Stimulated activated naive CD4-positive, alpha-beta T cell treated with Interleukin-2 at 50 U/mL for 16 hours (primary cell): ENCODE results near the gene COL18A1.

Source experiments
- DNase-seq: peaks from one replicate; lab custom pipeline; 2025; lab: John Stamatoyannopoulos, UW

The COL18A1 gene

DNA sequence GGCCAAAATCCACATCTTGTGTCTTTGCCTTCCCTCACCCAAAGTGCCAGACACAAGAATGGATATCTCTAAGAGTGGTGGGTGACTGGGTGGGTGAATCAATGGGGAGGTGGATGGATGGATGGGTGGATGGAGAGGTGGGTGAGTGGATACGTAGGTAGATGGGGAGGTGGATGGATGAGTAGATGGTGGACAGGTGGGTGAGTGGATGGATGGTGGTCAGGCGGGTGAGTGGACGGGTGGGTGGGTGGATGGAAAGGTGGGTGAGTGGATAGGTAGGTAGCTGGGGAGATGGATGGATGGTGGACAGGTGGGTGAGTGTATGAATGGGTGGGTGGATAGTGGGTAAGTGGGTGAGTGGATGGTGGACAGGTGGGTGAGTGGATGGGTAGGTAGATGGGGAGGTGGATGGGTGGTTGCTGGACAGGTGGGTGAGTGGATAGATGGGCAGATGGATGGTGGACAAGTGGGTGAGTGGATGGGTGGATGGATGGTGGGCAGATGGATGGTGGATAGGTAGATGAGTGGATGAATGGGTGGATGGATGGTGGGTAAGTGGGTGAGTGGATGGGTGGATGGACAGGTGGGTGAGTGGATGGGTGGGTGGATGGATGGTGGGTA, 103.0 kb downstream of the COL18A1 start:
- DNase-seq, result no peak

GRCh38 chr21:45508607-45509565, 103.9 kb downstream of the COL18A1 start:
- no peak for DNase-seq

GRCh38 chr21:45509566-45510465, 104.9 kb downstream of the COL18A1 start:
- DNase-seq, result no peak

DNA sequence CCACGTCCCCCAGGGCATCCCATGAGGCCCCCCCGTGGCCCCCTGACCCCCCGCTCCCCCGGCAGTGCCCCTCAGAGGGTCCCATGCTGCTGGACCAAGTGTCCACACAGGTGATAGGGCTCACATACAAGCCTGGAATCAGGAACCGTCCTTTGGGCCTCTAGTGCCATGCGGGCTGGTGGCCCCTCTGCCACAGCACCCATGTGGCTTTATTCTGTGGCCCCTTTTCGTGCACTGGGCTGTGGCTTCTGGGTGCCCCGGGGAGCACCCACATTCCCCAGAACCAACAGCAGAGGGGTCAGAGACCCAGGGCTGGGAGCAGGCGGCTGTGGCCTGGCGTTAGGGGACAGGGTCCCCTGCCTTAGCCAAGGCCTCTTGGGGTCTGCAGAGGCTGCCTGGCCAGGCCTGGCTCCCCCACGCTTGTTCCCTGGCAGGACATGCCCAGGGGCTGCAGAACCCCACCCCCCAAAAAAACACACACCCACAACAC, 105.5 kb downstream of the COL18A1 start:
- no peak for DNase-seq

DNA sequence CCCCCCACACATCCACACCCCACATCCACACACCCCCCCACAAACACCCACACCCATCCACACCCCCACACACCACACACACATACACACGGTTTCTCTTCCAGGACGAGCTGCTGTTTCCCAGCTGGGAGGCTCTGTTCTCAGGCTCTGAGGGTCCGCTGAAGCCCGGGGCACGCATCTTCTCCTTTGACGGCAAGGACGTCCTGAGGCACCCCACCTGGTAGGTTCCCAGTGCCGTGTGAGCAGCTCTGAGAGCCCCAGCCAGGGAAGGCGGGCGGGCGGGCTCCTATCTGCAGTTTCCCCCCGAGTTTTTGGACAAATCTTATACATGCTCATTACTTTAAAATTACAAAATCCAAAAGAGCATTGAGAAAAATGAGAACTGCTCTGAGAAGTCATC, 106.0 kb downstream of the COL18A1 start:
- no peak for DNase-seq

DNA sequence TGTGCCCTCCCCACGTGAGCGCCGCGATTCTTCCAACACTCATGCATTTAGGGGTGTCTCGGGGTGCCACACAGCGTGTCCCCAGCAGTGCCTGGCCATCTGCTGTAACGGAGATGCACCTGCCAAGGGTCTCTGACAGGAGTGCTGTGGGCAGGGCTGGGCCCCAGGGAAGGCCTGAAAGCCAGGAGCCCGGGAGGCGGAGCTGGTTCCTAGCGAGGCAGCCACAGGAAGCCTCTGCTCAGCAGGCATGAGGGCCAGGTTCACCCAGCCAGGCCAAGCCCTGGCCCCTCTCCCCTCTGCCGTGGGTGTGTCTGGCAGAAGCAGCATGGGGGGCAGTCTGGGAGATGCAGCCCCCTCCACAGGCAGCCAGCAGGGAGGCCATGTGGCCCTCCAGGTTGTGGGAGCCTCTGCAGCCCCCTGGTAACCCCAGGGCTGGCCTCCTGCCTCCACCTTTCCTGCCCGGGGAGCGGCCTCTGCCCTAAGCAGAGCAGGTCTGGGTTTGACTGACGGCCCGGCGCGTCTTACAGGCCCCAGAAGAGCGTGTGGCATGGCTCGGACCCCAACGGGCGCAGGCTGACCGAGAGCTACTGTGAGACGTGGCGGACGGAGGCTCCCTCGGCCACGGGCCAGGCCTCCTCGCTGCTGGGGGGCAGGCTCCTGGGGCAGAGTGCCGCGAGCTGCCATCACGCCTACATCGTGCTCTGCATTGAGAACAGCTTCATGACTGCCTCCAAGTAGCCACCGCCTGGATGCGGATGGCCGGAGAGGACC, 106.9 kb downstream of the COL18A1 start:
- DNase-seq, result no peak

GRCh38 chr21:45512626-45513002, 107.6 kb downstream of the COL18A1 start:
- DNase-seq, result no peak

DNA sequence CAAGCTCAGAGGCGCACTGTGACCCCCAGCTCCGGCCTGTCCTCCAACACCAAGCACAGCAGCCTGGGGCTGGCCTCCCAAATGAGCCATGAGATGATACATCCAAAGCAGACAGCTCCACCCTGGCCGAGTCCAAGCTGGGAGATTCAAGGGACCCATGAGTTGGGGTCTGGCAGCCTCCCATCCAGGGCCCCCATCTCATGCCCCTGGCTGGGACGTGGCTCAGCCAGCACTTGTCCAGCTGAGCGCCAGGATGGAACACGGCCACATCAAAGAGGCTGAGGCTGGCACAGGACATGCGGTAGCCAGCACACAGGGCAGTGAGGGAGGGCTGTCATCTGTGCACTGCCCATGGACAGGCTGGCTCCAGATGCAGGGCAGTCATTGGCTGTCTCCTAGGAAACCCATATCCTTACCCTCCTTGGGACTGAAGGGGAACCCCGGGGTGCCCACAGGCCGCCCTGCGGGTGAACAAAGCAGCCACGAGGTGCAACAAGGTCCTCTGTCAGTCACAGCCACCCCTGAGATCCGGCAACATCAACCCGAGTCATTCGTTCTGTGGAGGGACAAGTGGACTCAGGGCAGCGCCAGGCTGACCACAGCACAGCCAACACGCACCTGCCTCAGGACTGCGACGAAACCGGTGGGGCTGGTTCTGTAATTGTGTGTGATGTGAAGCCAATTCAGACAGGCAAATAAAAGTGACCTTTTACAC, 108.2 kb downstream of the COL18A1 start:
- no peak for DNase-seq

DNA sequence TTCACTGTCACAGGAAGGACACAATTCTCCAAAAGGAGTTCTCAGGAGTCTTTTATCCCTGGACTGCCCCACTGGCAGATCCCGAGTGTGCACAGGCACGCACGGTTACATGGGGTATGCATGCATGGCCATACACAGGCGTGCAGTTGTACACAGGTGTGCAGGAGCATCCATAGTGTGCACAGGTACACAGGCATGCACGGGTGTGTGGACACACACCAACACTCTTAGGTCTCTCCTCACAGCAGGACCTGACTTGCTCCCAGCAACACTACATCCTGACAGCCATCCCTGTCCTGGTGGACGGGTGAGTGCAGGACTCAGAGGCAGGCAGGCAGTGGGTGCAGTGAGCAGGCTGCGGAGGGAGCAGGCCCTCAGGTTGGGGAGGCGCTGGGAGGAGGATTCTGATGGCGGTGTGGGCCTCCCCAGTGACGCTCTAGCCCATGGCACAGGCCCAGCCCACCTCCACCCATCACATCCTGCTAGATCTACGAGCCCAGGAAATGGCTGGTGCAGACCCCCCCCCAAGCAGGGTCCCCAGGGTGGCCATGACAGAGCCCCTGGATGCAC, 108.9 kb downstream of the COL18A1 start:
- no peak for DNase-seq

GRCh38 chr21:45514311-45515021, 109.5 kb downstream of the COL18A1 start:
- no peak for DNase-seq

- DNase-seq, result no peak
Measured at GRCh38 chr21:45515241-45516061, 110.5 kb downstream of the COL18A1 start.

- DNase-seq, result no peak
Measured at GRCh38 chr21:45516071-45516670, 111.2 kb downstream of the COL18A1 start.

- DNase-seq, result no peak
Measured at GRCh38 chr21:45516671-45517151, 111.7 kb downstream of the COL18A1 start.

DNA sequence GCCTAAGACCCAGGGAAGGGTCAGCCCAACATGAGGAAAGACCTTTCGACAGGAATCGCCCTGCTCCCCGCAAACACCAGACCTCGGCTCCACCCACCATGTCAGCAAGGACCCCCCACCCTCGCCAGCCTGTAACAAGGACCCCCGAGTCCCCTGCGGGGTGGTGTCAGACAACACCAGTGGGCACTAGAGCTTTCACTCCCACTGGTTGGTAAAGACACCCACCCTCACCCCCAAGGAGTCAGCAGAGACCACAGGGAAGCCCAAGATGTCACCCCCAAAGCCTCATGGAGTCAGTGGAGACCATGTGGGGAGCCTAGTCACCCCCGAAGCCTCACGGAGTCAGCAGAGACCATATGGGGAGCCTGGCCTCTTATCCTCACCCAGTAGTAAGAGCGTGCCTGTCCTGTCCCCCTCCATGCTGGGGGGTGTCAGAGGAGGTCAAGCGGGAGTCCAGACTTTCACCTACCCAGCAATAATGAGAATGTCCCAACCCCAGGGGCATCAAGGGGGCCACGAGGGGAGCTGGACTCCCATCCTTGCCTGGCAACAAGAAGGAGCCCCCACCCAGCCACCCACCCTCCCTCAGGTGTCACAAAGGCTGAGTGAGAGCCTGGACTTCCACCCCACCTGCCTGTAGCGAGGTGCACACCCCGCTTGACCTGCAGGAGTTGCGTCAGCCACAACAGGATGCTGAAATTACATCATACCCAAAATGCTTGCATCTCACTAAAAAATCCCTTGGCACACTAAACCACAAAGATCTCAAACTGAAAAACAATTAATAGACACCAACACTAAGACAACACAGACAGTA, 112.5 kb downstream of the COL18A1 start:
- DNase-seq, result no peak

GRCh38 chr21:45518742-45519141, 113.8 kb downstream of the COL18A1 start:
- no peak for DNase-seq

DNA sequence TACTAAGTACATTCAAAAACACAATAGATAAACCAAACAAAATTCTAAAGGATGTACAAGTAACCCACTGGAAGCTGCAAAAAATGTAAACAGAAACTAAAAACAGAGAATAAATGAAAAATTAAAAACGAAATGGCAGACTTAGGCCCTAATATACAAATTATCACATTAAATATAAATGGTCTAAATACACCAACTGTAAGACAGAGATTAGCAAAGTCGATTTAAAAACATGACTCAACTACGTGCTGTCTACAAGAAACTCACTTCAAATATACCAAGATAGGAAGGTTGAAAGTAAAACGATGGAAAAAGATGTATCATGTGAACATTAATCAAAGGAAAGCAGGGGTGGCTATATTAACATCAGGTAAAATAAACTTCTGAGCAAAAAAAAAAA, 114.2 kb downstream of the COL18A1 start:
- no peak for DNase-seq

DNA sequence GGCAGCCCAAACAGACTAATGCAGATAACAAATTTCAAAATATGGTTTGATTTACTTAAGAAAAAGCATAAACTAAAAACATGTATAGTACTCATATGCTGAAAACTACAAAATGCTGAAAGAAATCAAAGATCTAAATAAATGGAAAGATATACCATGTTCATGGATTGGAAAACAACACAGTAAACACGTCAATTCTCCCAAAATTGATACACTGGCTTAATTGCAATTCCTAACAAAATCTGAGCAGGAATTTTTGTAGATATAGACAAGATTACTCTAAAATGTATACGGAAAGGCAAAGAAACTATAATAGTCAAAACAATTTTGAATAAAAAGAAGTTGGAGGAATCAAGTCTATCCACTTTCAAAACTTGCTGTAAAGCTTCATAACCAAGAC, 116.3 kb downstream of the COL18A1 start:
- DNase-seq, result no peak
